HEK293 (cell line): ENCODE measurements around the gene ADRA2B.
A peak's percentile ranks its signal among the peaks of the same experiment; 100 is the strongest.

Source experiments
- CTCF ChIA-PET: fragments of 350-600 bp; formaldehyde crosslinking; extraction: SDS; loops from one replicate; lab custom pipeline; 2021; ENCODE audit warnings: antibody characterized with exemption; lab: Yijun Ruan, JAX
- POLR2A ChIA-PET: fragments of 300-600 bp; formaldehyde crosslinking; extraction: SDS; loops from one replicate; lab custom pipeline; 2020; ENCODE audit warnings: antibody characterized with exemption, inconsistent platforms; lab: Yijun Ruan, JAX
- H3K27ac ChIP-seq: fragments of 200-500 bp; sonication (Bioruptor generic); 2 replicates; pipeline ENCODE4 v1.5.1; 2014; ENCODE audit warnings: low read depth, low read length, control low read depth, inconsistent platforms; ENCODE audit errors: extremely low read depth
- H3K36me3 ChIP-seq, 2 experiments: fragments of 200-500 bp in 1 of 2; sonication (Bioruptor generic) in 1 of 2; 1 replicate in 1 of 2; 2 replicates in 1 of 2; pipeline ENCODE4 v1.5.1; 2014 to 2017; ENCODE audit warnings: inconsistent platforms in 2 of 2, low read length in 2 of 2; ENCODE audit not compliant: control insufficient read depth in 2 of 2, insufficient read depth in 1 of 2
- H3K4me1 ChIP-seq: fragments of 200-500 bp; sonication (Bioruptor generic); 2 replicates; pipeline ENCODE4 v1.5.1; 2014; ENCODE audit warnings: mild to moderate bottlenecking, low read length, inconsistent platforms; ENCODE audit not compliant: control insufficient read depth, insufficient read depth
- H3K4me3 ChIP-seq: 2 replicates; pipeline ENCODE4 v1.5.1; 2011; ENCODE audit warnings: low read depth, mild to moderate bottlenecking, control low read depth, low read length, moderate library complexity
- H3K9me3 ChIP-seq: fragments of 200-500 bp; sonication (Bioruptor generic); 2 replicates; pipeline ENCODE4 v1.5.1; 2014; ENCODE audit warnings: low read depth, low read length, inconsistent platforms; ENCODE audit not compliant: control insufficient read depth, insufficient read depth
- AEBP2 ChIP-seq: fragments of 450-650 bp; formaldehyde crosslinking; IDR thresholded peaks from 2 replicates; pipeline ENCODE4 v1.5.1; 2016; ENCODE audit warnings: missing biosample characterization, missing genetic modification characterization, borderline replicate concordance
- BCL6B ChIP-seq: fragments of 450-650 bp; formaldehyde crosslinking; IDR thresholded peaks from 2 replicates; pipeline ENCODE4 v1.5.1; 2017; ENCODE audit warnings: missing biosample characterization, missing genetic modification characterization
- CTCF ChIP-seq: fragments of 450-650 bp; formaldehyde crosslinking; IDR thresholded peaks from 2 replicates; pipeline ENCODE4 v1.5.1; 2016; ENCODE audit warnings: missing biosample characterization, missing genetic modification characterization
- MYNN ChIP-seq: fragments of 450-650 bp; formaldehyde crosslinking; IDR thresholded peaks from 2 replicates; pipeline ENCODE4 v1.5.1; 2016; ENCODE audit warnings: missing biosample characterization, missing genetic modification characterization, borderline replicate concordance
- OSR2 ChIP-seq: fragments of 450-650 bp; formaldehyde crosslinking; IDR thresholded peaks from 2 replicates; pipeline ENCODE4 v1.5.1; 2016; ENCODE audit warnings: missing biosample characterization, missing genetic modification characterization
- SP2 ChIP-seq: fragments of 450-650 bp; formaldehyde crosslinking; IDR thresholded peaks from 2 replicates; pipeline ENCODE4 v1.5.1; 2016; ENCODE audit warnings: missing biosample characterization, missing genetic modification characterization
- SP3 ChIP-seq: fragments of 450-650 bp; formaldehyde crosslinking; IDR thresholded peaks from 2 replicates; pipeline ENCODE4 v1.5.1; 2016; ENCODE audit warnings: missing biosample characterization, missing genetic modification characterization
- ZBTB17 ChIP-seq: fragments of 450-650 bp; formaldehyde crosslinking; IDR thresholded peaks from 2 replicates; pipeline ENCODE4 v1.5.1; 2016; ENCODE audit warnings: missing biosample characterization, missing genetic modification characterization
- ZBTB26 ChIP-seq: fragments of 450-650 bp; formaldehyde crosslinking; optimal IDR thresholded peaks from 2 replicates; pipeline ENCODE3; 2016; ENCODE audit warnings: missing biosample characterization, mild to moderate bottlenecking, missing genetic modification characterization
- ZBTB44 ChIP-seq: fragments of 450-650 bp; IDR thresholded peaks from 2 replicates; pipeline ENCODE4 v1.5.1; 2018; ENCODE audit warnings: missing biosample characterization, mild to moderate bottlenecking, missing genetic modification characterization
- ZNF16 ChIP-seq: fragments of 450-650 bp; formaldehyde crosslinking; IDR thresholded peaks from 2 replicates; pipeline ENCODE4 v1.5.1; 2016; ENCODE audit warnings: low read depth, missing biosample characterization, missing genetic modification characterization
- ZNF175 ChIP-seq: fragments of 450-650 bp; formaldehyde crosslinking; IDR thresholded peaks from 2 replicates; pipeline ENCODE4 v1.5.1; 2016; ENCODE audit warnings: missing biosample characterization, missing genetic modification characterization
- ZNF184 ChIP-seq: fragments of 450-650 bp; IDR thresholded peaks from 2 replicates; pipeline ENCODE4 v1.5.1; 2018; ENCODE audit warnings: missing biosample characterization, mild to moderate bottlenecking, missing genetic modification characterization
- ZNF2 ChIP-seq: fragments of 450-650 bp; formaldehyde crosslinking; IDR thresholded peaks from 2 replicates; pipeline ENCODE4 v1.5.1; 2016; ENCODE audit warnings: missing biosample characterization, missing genetic modification characterization
- ZNF221 ChIP-seq: fragments of 450-650 bp; formaldehyde crosslinking; IDR thresholded peaks from 2 replicates; pipeline ENCODE4 v1.5.1; 2017; ENCODE audit warnings: missing biosample characterization, missing genetic modification characterization, borderline replicate concordance
- ZNF223 ChIP-seq: fragments of 450-650 bp; formaldehyde crosslinking; IDR thresholded peaks from 2 replicates; pipeline ENCODE4 v1.5.1; 2016; ENCODE audit warnings: missing biosample characterization, missing genetic modification characterization
- ZNF362 ChIP-seq: fragments of 450-650 bp; formaldehyde crosslinking; IDR thresholded peaks from 2 replicates; pipeline ENCODE4 v1.5.1; 2016; ENCODE audit warnings: missing biosample characterization, missing genetic modification characterization
- ZNF48 ChIP-seq: fragments of 450-650 bp; formaldehyde crosslinking; IDR thresholded peaks from 2 replicates; pipeline ENCODE4 v1.5.1; 2016; ENCODE audit warnings: missing biosample characterization, missing genetic modification characterization
- ZNF488 ChIP-seq: fragments of 450-650 bp; formaldehyde crosslinking; IDR thresholded peaks from 2 replicates; pipeline ENCODE4 v1.5.1; 2016; ENCODE audit warnings: missing biosample characterization, missing genetic modification characterization
- ZNF571 ChIP-seq: fragments of 450-650 bp; formaldehyde crosslinking; IDR thresholded peaks from 2 replicates; pipeline ENCODE4 v1.5.0; 2017; ENCODE audit warnings: missing biosample characterization, missing genetic modification characterization
- ZNF785 ChIP-seq: fragments of 450-650 bp; formaldehyde crosslinking; IDR thresholded peaks from 2 replicates; pipeline ENCODE4 v1.5.1; 2016; ENCODE audit warnings: missing biosample characterization, missing genetic modification characterization
- ZNF843 ChIP-seq: fragments of 450-650 bp; formaldehyde crosslinking; IDR thresholded peaks from 2 replicates; pipeline ENCODE4 v1.5.1; 2016; ENCODE audit warnings: missing biosample characterization, missing genetic modification characterization

ADRA2B gene

GRCh38 chr2:96112501-96113366 lies 3.6 kb downstream of the ADRA2B start:
- H3K36me3 ChIP-seq, result no peaks in the 10 kb centered on the region
- no peaks in the 10 kb centered on the region for H3K9me3 ChIP-seq
- 0 out of 2 replicates have a peak, but pooled peaks have one; percentile 6 for TF ChIP-seq SP3
- no peak for TF ChIP-seq ZNF571
- TF ChIP-seq SP2 (tag by site-specific recombination), result peak; percentile 73
- TF ChIP-seq ZNF184 (tag by site-specific recombination), result no peak
- no peak for TF ChIP-seq ZNF48 (tag by site-specific recombination)
- TF ChIP-seq OSR2, result no peak
- TF ChIP-seq ZNF362 (tag by site-specific recombination), result no peak
- TF ChIP-seq ZNF223 (tag by site-specific recombination), result no peak
- POLR2A ChIA-PET, result no interaction called here
- H3K4me1 ChIP-seq, result no peaks in the 10 kb centered on the region
- H3K27ac ChIP-seq, result no peak overlapping the region
- no peak overlapping the region for H3K4me3 ChIP-seq
- CTCF ChIA-PET, result interaction anchor here (0.5 to 1.4 kb wide), 3 partner anchors 62 to 137 kb away, joined by 3 to 5 read pairs (median 3); no protein-coding TSS in a partner anchor

- Histone ChIP-seq H3K36me3 (no peaks in the 10 kb centered on the region), H3K4me1 (no peaks in the 10 kb centered on the region), H3K9me3 (no peaks in the 10 kb centered on the region), H3K27ac (no peak overlapping the region), H3K4me3 (no peak overlapping the region)
- ChIA-PET POLR2A (no interaction called here), CTCF (interaction anchor here (0.6 to 1.4 kb wide), 4 partner anchors 15 to 138 kb away, joined by 3 to 6 read pairs (median 5); no protein-coding TSS in a partner anchor)
- TF ChIP-seq ZNF2 (tag by site-specific recombination) (no peak), CTCF (tag by site-specific recombination) (0 out of 2 replicates have a peak, but pooled peaks have one; percentile 22), ZNF843 (tag by site-specific recombination) (no peak), MYNN (no peak), ZNF785 (tag by site-specific recombination) (no peak), ZNF16 (tag by site-specific recombination) (no peak), AEBP2 (no peak), ZNF488 (tag by site-specific recombination) (no peak), SP3 (0 out of 2 replicates have a peak, but pooled peaks have one; percentile 20), ZBTB44 (tag by site-specific recombination) (no peak), ZNF175 (tag by site-specific recombination) (no peak), BCL6B (tag by site-specific recombination) (no peak), ZBTB17 (tag by site-specific recombination) (peak; percentile 60; the same call in 1 of the 2 replicates), ZBTB26 (no peak), ZNF221 (tag by site-specific recombination) (no peak)
Observed at GRCh38 chr2:96111823-96112500, 4.4 kb downstream of the ADRA2B start.
